ENCODE results near the gene APCDD1L.

DNA sequence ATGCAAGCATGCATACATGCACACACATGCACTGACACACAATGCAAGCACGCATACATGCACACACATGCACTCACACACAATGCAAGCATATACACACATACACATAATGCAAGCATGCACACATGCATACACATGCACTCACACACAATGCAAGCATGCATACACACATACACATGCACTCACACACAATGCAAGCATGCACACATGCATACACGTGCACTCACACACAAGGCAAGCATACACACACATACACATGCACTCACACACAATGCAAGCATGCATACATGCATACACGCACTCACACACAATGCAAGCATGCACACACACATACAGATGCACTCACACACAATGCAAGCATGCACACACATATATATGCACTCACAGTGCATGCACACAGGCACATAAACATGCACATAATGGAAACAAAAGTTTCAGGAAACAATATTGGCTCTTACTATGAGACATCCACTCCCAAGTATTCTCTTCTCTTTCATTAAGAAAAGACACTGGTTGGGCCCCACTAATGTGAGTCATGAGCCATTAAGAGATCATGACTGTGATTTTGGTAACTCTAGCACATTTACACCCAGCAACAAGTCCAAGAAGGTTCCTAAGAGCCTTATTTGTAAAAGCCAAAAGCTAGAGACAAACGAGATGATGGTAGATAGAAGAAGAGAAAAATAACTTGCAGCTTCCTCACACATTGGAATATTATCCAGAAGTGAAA lies 22.2 kb downstream of the APCDD1L start:
- TF ChIP-seq EP300 (IDR thresholded peaks at IDR 0.05) (no peak), POLR2A (IDR thresholded peaks at IDR 0.05; ENCODE audit: low read depth) (no peak)
